Endothelial cell of umbilical vein (primary cell): ENCODE results near the gene APOLD1. TPM values are rescaled to one million over a fixed set of nuclear protein-coding genes. Genes with fewer than 3 reads are reported as not detected.
A peak's percentile ranks its signal among the peaks of the same experiment; 100 is the strongest.

Experiments
- BruUV-seq: library from RNA; stranded (reverse); fragments of 400-500 nt; replicated peaks from 2 replicates; lab custom pipeline; 2021; lab: Mats Ljungman, UMichigan
- CTCF ChIA-PET: fragments of 300-600, 350-600 bp; sonication (Branson Sonifier 250); formaldehyde crosslinking; loops from one replicate; lab custom pipeline; 2021; ENCODE audit warnings: antibody characterized with exemption, inconsistent platforms; lab: Charles Lee
- POLR2A ChIA-PET: fragments of 300-600, 350-600 bp; sonication (Branson Sonifier 250); formaldehyde crosslinking; loops from one replicate; lab custom pipeline; 2021; ENCODE audit warnings: antibody characterized with exemption, inconsistent platforms; lab: Charles Lee
- DNase-seq: peaks from one replicate; pipeline ENCODE4 v3.0.0-alpha.2; 2011; ENCODE audit warnings: low read depth, low spot score
- FAIRE-seq: peaks from 2 replicates; lab custom pipeline; 2011; peaks lifted over from hg19 to GRCh38; lab: Jason Lieb, UNC
- H2AFZ ChIP-seq: 2 replicates; pipeline ENCODE4 v1.6.0; 2012; ENCODE audit warnings: low read depth, low read length, control low read depth, inconsistent platforms
- H3K27ac ChIP-seq: 2 replicates; pipeline ENCODE4 v1.5.1; 2011; ENCODE audit warnings: low read depth, mild to moderate bottlenecking, control low read depth, low read length, moderate library complexity; ENCODE audit not compliant: insufficient read depth
- H3K27me3 ChIP-seq, 2 experiments: 2 replicates each; pipeline versions ENCODE4 v1.6.0 to v1.6.1; 2011; ENCODE audit warnings: low read length in 2 of 2, mixed read lengths in 1 of 2; ENCODE audit not compliant: control insufficient read depth in 2 of 2, insufficient read depth in 2 of 2
- H3K36me3 ChIP-seq, 2 experiments: 2 replicates in 1 of 2; 3 replicates in 1 of 2; pipeline ENCODE4 v1.5.1; 2011; ENCODE audit warnings: low read length in 2 of 2, mild to moderate bottlenecking in 1 of 2, moderate library complexity in 1 of 2; ENCODE audit not compliant: control insufficient read depth in 2 of 2, insufficient read depth in 2 of 2; ENCODE audit errors: extremely low read depth in 1 of 2
- H3K4me1 ChIP-seq: 3 replicates; pipeline ENCODE4 v1.5.1; 2011; ENCODE audit warnings: mild to moderate bottlenecking, low read length; ENCODE audit not compliant: control insufficient read depth, insufficient read depth; ENCODE audit errors: extremely low read depth
- H3K4me2 ChIP-seq: 2 replicates; pipeline ENCODE4 v1.6.1; 2011; ENCODE audit warnings: low read length, control low read depth, mixed read lengths; ENCODE audit not compliant: insufficient read depth
- H3K4me3 ChIP-seq, 3 experiments: fragments of 200-600 bp in 1 of 3; sonication (generic), shearing (Covaris generic) in 1 of 3; replicated peaks in 1 of 3; 2 replicates each; pipeline ENCODE4 v1.5.1; 2011 to 2016; ENCODE audit warnings: control low read depth in 3 of 3, low read length in 3 of 3, mild to moderate bottlenecking in 2 of 3, inconsistent platforms in 1 of 3, low read depth in 1 of 3, moderate library complexity in 1 of 3; ENCODE audit not compliant: insufficient read depth in 1 of 3
- H3K79me2 ChIP-seq: 2 replicates; pipeline ENCODE4 v1.6.0; 2012; ENCODE audit warnings: low read length, inconsistent platforms; ENCODE audit not compliant: control insufficient read depth, insufficient read depth
- H3K9ac ChIP-seq: replicated peaks from 2 replicates; pipeline ENCODE3; 2011; ENCODE audit warnings: low read length, control low read depth; ENCODE audit not compliant: insufficient read depth; ENCODE audit errors: extremely low read depth
- H3K9me1 ChIP-seq: replicated peaks from 3 replicates; pipeline ENCODE4 v1.6.0; 2011; ENCODE audit warnings: mild to moderate bottlenecking, low read length; ENCODE audit not compliant: control insufficient read depth, insufficient read depth; ENCODE audit errors: extremely low read depth
- H3K9me3 ChIP-seq: replicated peaks from 2 replicates; pipeline ENCODE4 v1.5.1; 2012; ENCODE audit warnings: low read length, inconsistent platforms; ENCODE audit not compliant: control insufficient read depth, insufficient read depth
- H4K20me1 ChIP-seq: replicated peaks from 2 replicates; pipeline ENCODE3; 2011; ENCODE audit warnings: mild to moderate bottlenecking, low read length; ENCODE audit not compliant: control insufficient read depth, insufficient read depth; ENCODE audit errors: extremely low read depth
- EZH2 ChIP-seq: IDR thresholded peaks from 2 replicates; pipeline ENCODE4 v1.6.1; 2012; ENCODE audit warnings: borderline replicate concordance, low read depth, mild to moderate bottlenecking, moderate library complexity, low read length, inconsistent platforms; ENCODE audit not compliant: severe bottlenecking
- FOS ChIP-seq: IDR thresholded peaks from 2 replicates; pipeline ENCODE4 v1.6.1; 2011; ENCODE audit warnings: mild to moderate bottlenecking, low read length, moderate library complexity, borderline replicate concordance; ENCODE audit not compliant: insufficient read depth
- GATA2 ChIP-seq: IDR thresholded peaks from 2 replicates; pipeline ENCODE4 v1.7.0; 2011; ENCODE audit warnings: low read depth, mild to moderate bottlenecking, moderate library complexity, mixed read lengths, low read length; ENCODE audit not compliant: insufficient read length, insufficient read depth
- JUN ChIP-seq: IDR thresholded peaks from 2 replicates; pipeline ENCODE4 v1.6.1; 2011; ENCODE audit warnings: borderline replicate concordance, low read depth; ENCODE audit not compliant: insufficient read length, insufficient read depth
- MAX ChIP-seq: IDR thresholded peaks from 2 replicates; pipeline ENCODE4 v1.6.1; 2011; ENCODE audit not compliant: insufficient read depth, insufficient read length
- MYC ChIP-seq: IDR thresholded peaks from one replicate; pipeline ENCODE4 v1.6.1; 2011; ENCODE audit warnings: mild to moderate bottlenecking, low read depth, low read length
- POLR2A ChIP-seq: IDR thresholded peaks from 2 replicates; pipeline ENCODE4 v1.6.1; 2012; ENCODE audit warnings: low read depth, mild to moderate bottlenecking, control low read depth, low read length
- POLR2AphosphoS5 ChIP-seq: IDR thresholded peaks from 2 replicates; pipeline ENCODE4 v1.6.1; 2012; ENCODE audit warnings: low read depth, mild to moderate bottlenecking, control low read depth, low read length, moderate library complexity; ENCODE audit not compliant: insufficient read depth
- dilution Hi-C: fragments of 300-500 bp; cut with MboI; formaldehyde crosslinking; loops from one replicate; pipeline ENCODE4 v1.15.0; 2019; ENCODE audit warnings: low sequenced_read_pairs; ENCODE audit not compliant: extremely low pct_ligation_motif_present
- intact Hi-C: fragments of 100-400 bp; cut with micrococcal nuclease; formaldehyde crosslinking; loops from one replicate; pipeline ENCODE4 v1.10.0; 2022
- polyA plus RNA-seq, 4 experiments: library from polyadenylated mRNA; depleted of rRNA in 3 of 4; stranded (reverse) in 3 of 4; unstranded in 1 of 4; fragments of >200 nt; gene quantifications; 2 replicates each; pipeline versions ENCODE4 v1.2.1 to v1.2.3, GENCODE V29; 2011 to 2012; ENCODE audit warnings: missing spikeins in 1 of 4
- total RNA-seq: library from RNA; stranded (reverse); gene quantifications from 2 replicates; pipeline ENCODE4 v1.2.3, GENCODE V29; 2021
- TF ChIP-seq, protein P1 (sequence below), 2 donors: IDR thresholded peaks; 1 replicate in 1 of 2; 2 replicates in 1 of 2; pipeline ENCODE4 v1.5.1; 2011; ENCODE audit warnings: low read length in 2 of 2, mild to moderate bottlenecking in 2 of 2, moderate library complexity in 2 of 2, control low read depth in 1 of 2, inconsistent platforms in 1 of 2, low read depth in 1 of 2; ENCODE audit not compliant: insufficient read depth in 1 of 2; ENCODE audit errors: extremely low read depth in 1 of 2

Gene APOLD1
- total and polyA plus RNA-seq, 2 donors (not counting 3 experiments of a cell fraction or from before 2014, with no cell fraction given): 3.7 to 6.0 TPM

DNA sequence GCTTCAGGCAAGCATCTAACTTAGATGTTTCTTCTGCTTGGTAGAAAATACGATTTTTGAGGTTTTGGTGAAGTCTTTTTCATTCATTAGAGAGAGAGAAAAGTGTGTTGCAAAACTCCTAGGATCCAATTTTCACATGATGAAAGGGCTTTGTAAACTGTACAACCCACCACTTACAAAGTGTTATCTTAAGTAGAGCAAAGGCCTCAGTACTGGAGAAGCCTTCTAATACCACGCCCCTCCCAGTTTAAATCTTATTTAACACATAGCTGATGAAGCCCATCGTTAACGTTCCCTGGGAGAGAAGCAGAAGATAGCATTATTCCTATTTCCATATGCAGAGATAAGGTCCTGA lies 869 bp downstream of the APOLD1 start:
- Histone ChIP-seq H3K4me2 (peak overlapping the region; percentile 90), H3K9me1 (no peaks in the 10 kb centered on the region), H3K27ac (peak overlapping the region; percentile 78), H3K79me2 (peaks cover 12% of the 10 kb centered on the region), H2AFZ (peak overlapping the region; percentile 6), H3K4me1 (peaks cover 43% of the 10 kb centered on the region), H3K4me3 (peak overlapping the region; percentile 6 to 44 (median 39)), H3K9ac (peak overlapping the region; percentile 83), H3K27me3 (no peaks in the 10 kb centered on the region), H4K20me1 (no peaks in the 10 kb centered on the region), H3K9me3 (no peaks in the 10 kb centered on the region), H3K36me3 (no peaks in the 10 kb centered on the region)
- dilution Hi-C loops (no loop called here), intact Hi-C loops (loop anchor here (5.0 kb wide), 1 partner anchor 106 kb away; the partner anchor contains the start of gene GPRC5A)
- ChIA-PET CTCF (interaction anchor here (1.0 to 5.4 kb wide), 11 partner anchors 27 to 425 kb away, joined by 3 to 40 read pairs (median 8); no protein-coding TSS in a partner anchor), POLR2A (interaction anchor here (0.6 to 1.2 kb wide), 2 partner anchors 61 to 105 kb away, joined by 3 read pairs; partner anchors contain the start of gene GPRC5A)
- TSS peak; percentile 71 for BruUV-seq
- FAIRE-seq (no peak), DNase-seq (no peak)
- no peak for TF ChIP-seq FOS
- TF ChIP-seq, protein P1, sequence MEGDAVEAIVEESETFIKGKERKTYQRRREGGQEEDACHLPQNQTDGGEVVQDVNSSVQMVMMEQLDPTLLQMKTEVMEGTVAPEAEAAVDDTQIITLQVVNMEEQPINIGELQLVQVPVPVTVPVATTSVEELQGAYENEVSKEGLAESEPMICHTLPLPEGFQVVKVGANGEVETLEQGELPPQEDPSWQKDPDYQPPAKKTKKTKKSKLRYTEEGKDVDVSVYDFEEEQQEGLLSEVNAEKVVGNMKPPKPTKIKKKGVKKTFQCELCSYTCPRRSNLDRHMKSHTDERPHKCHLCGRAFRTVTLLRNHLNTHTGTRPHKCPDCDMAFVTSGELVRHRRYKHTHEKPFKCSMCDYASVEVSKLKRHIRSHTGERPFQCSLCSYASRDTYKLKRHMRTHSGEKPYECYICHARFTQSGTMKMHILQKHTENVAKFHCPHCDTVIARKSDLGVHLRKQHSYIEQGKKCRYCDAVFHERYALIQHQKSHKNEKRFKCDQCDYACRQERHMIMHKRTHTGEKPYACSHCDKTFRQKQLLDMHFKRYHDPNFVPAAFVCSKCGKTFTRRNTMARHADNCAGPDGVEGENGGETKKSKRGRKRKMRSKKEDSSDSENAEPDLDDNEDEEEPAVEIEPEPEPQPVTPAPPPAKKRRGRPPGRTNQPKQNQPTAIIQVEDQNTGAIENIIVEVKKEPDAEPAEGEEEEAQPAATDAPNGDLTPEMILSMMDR (IDR thresholded peaks at IDR 0.05; ENCODE audit: extremely low read depth in 1 of 2, insufficient read depth in 1 of 2, low read depth in 1 of 2, low read length in 2 of 2): no peak
- no peak for TF ChIP-seq JUN
- no peak for TF ChIP-seq MYC
- TF ChIP-seq GATA2: no peak
- TF ChIP-seq MAX: no peak
- no peak for TF ChIP-seq POLR2A
- no peak for TF ChIP-seq POLR2AphosphoS5
- no peak for TF ChIP-seq EZH2
